Activated T-cell treated with anti-CD3 and anti-CD28 coated beads, Interleukin-2, amount 50 U/mL, for 4 hours (primary cell): ENCODE results near the gene WIPF1. TPM values are rescaled to one million over a fixed set of nuclear protein-coding genes. Genes with fewer than 3 reads are reported as not detected.
A peak's percentile ranks its signal among the peaks of the same experiment; 100 is the strongest.

Source experiments
- ATAC-seq, 2 donors: fragments of 200-7000 bp; cut with Tn5 transposase; one replicate each; pipeline ENCODE4 v1.10.0; 2021
- DNase-seq: peaks from one replicate; pipeline ENCODE4 v3.0.0-alpha.2; 2020
- H3K27me3 Mint-ChIP-seq: one replicate; pipeline ENCODE4 v1.8.0; 2021; ENCODE audit warnings: low read depth, mixed read lengths
- H3K36me3 Mint-ChIP-seq: one replicate; pipeline ENCODE4 v1.8.0; 2022; ENCODE audit warnings: mixed read lengths; ENCODE audit not compliant: insufficient read depth
- H3K4me1 Mint-ChIP-seq: one replicate; pipeline ENCODE4 v1.8.0; 2021; ENCODE audit warnings: low read depth, mixed read lengths
- H3K4me3 Mint-ChIP-seq: one replicate; pipeline ENCODE4 v1.8.0; 2021; ENCODE audit warnings: mild to moderate bottlenecking, moderate library complexity, mixed read lengths
- H3K9me3 Mint-ChIP-seq: one replicate; pipeline ENCODE4 v1.8.0; 2021; ENCODE audit warnings: mixed read lengths
- total RNA-seq, 3 donors: library from RNA; stranded (reverse); gene quantifications; one replicate each; pipeline ENCODE4 v1.2.1, GENCODE V29; 2021

The WIPF1 gene
- total RNA-seq, 3 donors from 2014 or later = 95.1 to 122 (median 101) TPM

GRCh38 chr2:174581491-174581890, 16.1 kb downstream of the WIPF1 start:
- H3K4me3 Mint-ChIP-seq = no peak overlapping the region
- no peaks in the 10 kb centered on the region for H3K9me3 Mint-ChIP-seq
- peaks cover 31% of the 10 kb centered on the region for H3K36me3 Mint-ChIP-seq
- ATAC-seq = peak in 1 of 2 donors; percentile 49
- H3K4me1 Mint-ChIP-seq = peaks cover 79% of the 10 kb centered on the region
- no peaks in the 10 kb centered on the region for H3K27me3 Mint-ChIP-seq
- no peak for DNase-seq

- DNase-seq = no peak
- Mint-ChIP-seq H3K4me3 (no peak overlapping the region), H3K9me3 (no peaks in the 10 kb centered on the region), H3K36me3 (peaks cover 33% of the 10 kb centered on the region), H3K4me1 (peaks cover 76% of the 10 kb centered on the region), H3K27me3 (no peaks in the 10 kb centered on the region)
- no peak for ATAC-seq
These were observed 16.7 kb downstream of the WIPF1 start for GRCh38 chr2:174580951-174581350.

- H3K27me3 Mint-ChIP-seq = no peaks in the 10 kb centered on the region
- peaks cover 77% of the 10 kb centered on the region for H3K4me1 Mint-ChIP-seq
- H3K9me3 Mint-ChIP-seq = no peaks in the 10 kb centered on the region
- ATAC-seq (peak; percentile 76 to 81), DNase-seq (peak; percentile 53)
- H3K36me3 Mint-ChIP-seq = peaks cover 33% of the 10 kb centered on the region
- no peak overlapping the region for H3K4me3 Mint-ChIP-seq
These were observed 19.5 kb downstream of the WIPF1 start for GRCh38 chr2:174577967-174578589.

- DNase-seq = no peak
- Mint-ChIP-seq H3K4me3 (no peak overlapping the region), H3K27me3 (no peaks in the 10 kb centered on the region), H3K36me3 (peaks cover 39% of the 10 kb centered on the region), H3K9me3 (no peaks in the 10 kb centered on the region), H3K4me1 (peaks cover 68% of the 10 kb centered on the region)
- no peak for ATAC-seq
These were observed 22.4 kb downstream of the WIPF1 start for GRCh38 chr2:174575124-174575776.

GRCh38 chr2:174574657-174575056, 22.9 kb downstream of the WIPF1 start:
- H3K36me3 Mint-ChIP-seq = peaks cover 42% of the 10 kb centered on the region
- no peak for DNase-seq
- no peak for ATAC-seq
- H3K4me3 Mint-ChIP-seq = no peak overlapping the region
- H3K27me3 Mint-ChIP-seq = no peaks in the 10 kb centered on the region
- H3K4me1 Mint-ChIP-seq = peaks cover 69% of the 10 kb centered on the region
- H3K9me3 Mint-ChIP-seq = no peaks in the 10 kb centered on the region

GRCh38 chr2:174573621-174574081, 24.0 kb downstream of the WIPF1 start:
- DNase-seq = no peak
- H3K36me3 Mint-ChIP-seq = peaks cover 42% of the 10 kb centered on the region
- peak overlapping the region; percentile 50 for H3K4me3 Mint-ChIP-seq
- peak in 1 of 2 donors; percentile 36 for ATAC-seq
- peaks cover 69% of the 10 kb centered on the region for H3K4me1 Mint-ChIP-seq
- no peaks in the 10 kb centered on the region for H3K9me3 Mint-ChIP-seq
- H3K27me3 Mint-ChIP-seq = no peaks in the 10 kb centered on the region

GRCh38 chr2:174572556-174572955, 25.0 kb downstream of the WIPF1 start:
- Mint-ChIP-seq H3K4me3 (no peak overlapping the region), H3K9me3 (no peaks in the 10 kb centered on the region), H3K36me3 (peaks cover 47% of the 10 kb centered on the region), H3K4me1 (peaks cover 67% of the 10 kb centered on the region), H3K27me3 (no peaks in the 10 kb centered on the region)
- DNase-seq = no peak
- ATAC-seq = peak; percentile 64 to 76

GRCh38 chr2:174571669-174572323, 25.8 kb downstream of the WIPF1 start:
- no peak overlapping the region for H3K4me3 Mint-ChIP-seq

GRCh38 chr2:174570318-174570958, 27.2 kb downstream of the WIPF1 start:
- Mint-ChIP-seq H3K36me3 (peaks cover 53% of the 10 kb centered on the region), H3K27me3 (no peaks in the 10 kb centered on the region), H3K9me3 (no peaks in the 10 kb centered on the region), H3K4me1 (peaks cover 59% of the 10 kb centered on the region), H3K4me3 (no peak overlapping the region)
- ATAC-seq (no peak), DNase-seq (no peak)

More at GRCh38 chr2:174571669-174572323, 25.8 kb downstream of the WIPF1 start:
- no peak for DNase-seq
- no peaks in the 10 kb centered on the region for H3K9me3 Mint-ChIP-seq
- H3K4me1 Mint-ChIP-seq = peaks cover 63% of the 10 kb centered on the region
- ATAC-seq = no peak
- H3K27me3 Mint-ChIP-seq = no peaks in the 10 kb centered on the region
- peaks cover 53% of the 10 kb centered on the region for H3K36me3 Mint-ChIP-seq

GRCh38 chr2:174569678-174570077, 27.9 kb downstream of the WIPF1 start:
- Mint-ChIP-seq H3K27me3 (no peaks in the 10 kb centered on the region), H3K9me3 (no peaks in the 10 kb centered on the region), H3K4me1 (peaks cover 54% of the 10 kb centered on the region), H3K36me3 (peaks cover 54% of the 10 kb centered on the region), H3K4me3 (no peak overlapping the region)
- no peak for DNase-seq
- no peak for ATAC-seq

GRCh38 chr2:174568425-174568824, 29.2 kb downstream of the WIPF1 start:
- Mint-ChIP-seq H3K9me3 (no peaks in the 10 kb centered on the region), H3K36me3 (peaks cover 50% of the 10 kb centered on the region), H3K4me3 (no peak overlapping the region), H3K4me1 (peaks cover 41% of the 10 kb centered on the region), H3K27me3 (no peaks in the 10 kb centered on the region)
- DNase-seq (no peak), ATAC-seq (peak in 1 of 2 donors; percentile 63)

- DNase-seq = no peak
- no peaks in the 10 kb centered on the region for H3K9me3 Mint-ChIP-seq
- no peaks in the 10 kb centered on the region for H3K27me3 Mint-ChIP-seq
- H3K4me1 Mint-ChIP-seq = peaks cover 32% of the 10 kb centered on the region
- H3K36me3 Mint-ChIP-seq = peaks cover 45% of the 10 kb centered on the region
- no peak for ATAC-seq
- H3K4me3 Mint-ChIP-seq = no peak overlapping the region
These were observed 30.7 kb downstream of the WIPF1 start for GRCh38 chr2:174566871-174567270.

- H3K4me1 Mint-ChIP-seq = peaks cover 11% of the 10 kb centered on the region
- H3K4me3 Mint-ChIP-seq = no peak overlapping the region
- no peak for ATAC-seq
- H3K9me3 Mint-ChIP-seq = no peaks in the 10 kb centered on the region
- DNase-seq = no peak
- no peaks in the 10 kb centered on the region for H3K27me3 Mint-ChIP-seq
- H3K36me3 Mint-ChIP-seq = peaks cover 37% of the 10 kb centered on the region
These were observed 33.9 kb downstream of the WIPF1 start for GRCh38 chr2:174563530-174564282.

GRCh38 chr2:174561972-174562370, 35.6 kb downstream of the WIPF1 start:
- peaks cover 25% of the 10 kb centered on the region for H3K36me3 Mint-ChIP-seq
- H3K9me3 Mint-ChIP-seq = no peaks in the 10 kb centered on the region
- peaks cover 6% of the 10 kb centered on the region for H3K4me1 Mint-ChIP-seq
- DNase-seq (no peak), ATAC-seq (no peak)
- no peak overlapping the region for H3K4me3 Mint-ChIP-seq
- no peaks in the 10 kb centered on the region for H3K27me3 Mint-ChIP-seq
